CD4-positive, alpha-beta T cell (primary cell): ENCODE results near the gene ST3GAL2. TPM values are rescaled to one million over a fixed set of nuclear protein-coding genes. Genes with fewer than 3 reads are reported as not detected.

Experiments
- ATAC-seq: fragments of 200-7000 bp; cut with Tn5 transposase; one replicate; pipeline ENCODE4 v1.10.0; 2022; ENCODE audit warnings: mild to moderate bottlenecking; ENCODE audit not compliant: poor library complexity
- CTCF ChIA-PET: fragments of 350-600 bp; sonication (Branson Sonifier 250); formaldehyde crosslinking; loops from one replicate; lab custom pipeline; 2021; ENCODE audit warnings: antibody characterized with exemption, inconsistent platforms; lab: Charles Lee
- POLR2A ChIA-PET: fragments of 350-600 bp; sonication (Branson Sonifier 250); formaldehyde crosslinking; loops from one replicate; lab custom pipeline; 2021; ENCODE audit warnings: antibody characterized with exemption, inconsistent platforms; lab: Charles Lee
- DNase-seq, 14 experiments: peaks; one replicate each; pipeline ENCODE4 v3.0.0-alpha.2; 2013 to 2020; ENCODE audit warnings: mixed read lengths in 2 of 14
- H3K27ac ChIP-seq, 2 donors: one replicate each; pipeline versions ENCODE4 v1.5.1 to v1.7.0; 2013; ENCODE audit warnings: low read length in 2 of 2, low read depth in 1 of 2, mild to moderate bottlenecking in 1 of 2
- H3K27me3 ChIP-seq, 2 experiments: 1 replicate in 1 of 2; 2 replicates in 1 of 2; pipeline versions ENCODE4 v1.6.1 to v1.7.0; 2013; ENCODE audit warnings: low read length in 2 of 2, control low read depth in 1 of 2, mild to moderate bottlenecking in 1 of 2, moderate library complexity in 1 of 2; ENCODE audit not compliant: insufficient read depth in 2 of 2, control insufficient read depth in 1 of 2
- H3K36me3 ChIP-seq: one replicate; pipeline ENCODE4 v1.6.1; 2013; ENCODE audit warnings: low read length, control low read depth; ENCODE audit not compliant: insufficient read depth
- H3K4me1 ChIP-seq: one replicate; pipeline ENCODE4 v1.6.1; 2013; ENCODE audit warnings: low read length, control low read depth; ENCODE audit not compliant: insufficient read depth
- H3K4me3 ChIP-seq: one replicate; pipeline ENCODE4 v1.5.1; 2013; ENCODE audit warnings: mild to moderate bottlenecking, low read length, moderate library complexity
- H3K9me3 ChIP-seq, 2 experiments: 1 replicate in 1 of 2; 2 replicates in 1 of 2; pipeline versions ENCODE4 v1.6.1 to v1.7.0; 2013; ENCODE audit warnings: low read length in 2 of 2, mild to moderate bottlenecking in 2 of 2, control low read depth in 1 of 2, moderate library complexity in 1 of 2; ENCODE audit not compliant: control insufficient read depth in 1 of 2, insufficient read depth in 1 of 2
- H3K27ac Mint-ChIP-seq: one replicate; pipeline ENCODE4 v1.8.0; 2020; ENCODE audit warnings: mixed read lengths
- H3K27me3 Mint-ChIP-seq: one replicate; pipeline ENCODE4 v1.8.0; 2021; ENCODE audit warnings: mixed read lengths
- H3K36me3 Mint-ChIP-seq: one replicate; pipeline ENCODE4 v1.8.0; 2021; ENCODE audit warnings: low read depth, mixed read lengths
- H3K4me1 Mint-ChIP-seq: one replicate; pipeline ENCODE4 v1.8.0; 2021; ENCODE audit warnings: low read depth, mixed read lengths
- H3K4me3 Mint-ChIP-seq: one replicate; pipeline ENCODE4 v1.8.0; 2020; ENCODE audit warnings: mild to moderate bottlenecking, mixed read lengths
- H3K9me3 Mint-ChIP-seq: one replicate; pipeline ENCODE4 v1.8.0; 2020; ENCODE audit warnings: mixed read lengths
- CTCF ChIP-seq: fragments of 200-600 bp; IDR thresholded peaks from one replicate; pipeline ENCODE4 v1.8.0; 2022; ENCODE audit warnings: antibody characterized with exemption, mild to moderate bottlenecking
- intact Hi-C, 2 experiments: fragments of 100-400 bp; cut with DNase I in 1 of 2; cut with micrococcal nuclease in 1 of 2; formaldehyde crosslinking; loops; one replicate each; pipeline versions ENCODE4 v1.15.1 to v1.9.0; 2023 to 2025; cut with DNase I, micrococcal nuclease
- total RNA-seq, 174 experiments: library from RNA in 2 of 174; stranded (reverse) in 2 of 174; gene quantifications; one replicate each; pipeline ENCODE4 v1.2.3 and lab custom pipeline; 2021 to 2026

ST3GAL2 gene
- total RNA-seq, 2 experiments from 2014 or later, result 9.8 to 11.1 TPM

- Histone ChIP-seq H3K4me1 (peaks cover 16% of the 10 kb centered on the region), H3K36me3 (peaks cover 36% of the 10 kb centered on the region), H3K4me3 (no peak overlapping the region), H3K9me3 (no peaks in the 10 kb centered on the region), H3K27me3 (no peaks in the 10 kb centered on the region), H3K27ac (no peak overlapping the region)
- Mint-ChIP-seq H3K9me3 (no peaks in the 10 kb centered on the region), H3K27ac (no peak overlapping the region), H3K4me3 (no peak overlapping the region), H3K27me3 (no peaks in the 10 kb centered on the region), H3K4me1 (peaks cover 12% of the 10 kb centered on the region), H3K36me3 (peaks cover 4% of the 10 kb centered on the region)
- DNase-seq (no peak), ATAC-seq (no peak)
- ChIA-PET POLR2A (interaction anchor here (0.5 kb wide), 1 partner anchor 30 kb away, joined by 3 read pairs; no protein-coding TSS in a partner anchor), CTCF (no interaction called here)
- intact Hi-C loops, result loop anchor here in 1 of 2 experiments (5.0 kb wide), 1 partner anchor 69 kb away; no protein-coding TSS in a partner anchor
- TF ChIP-seq CTCF, result no peak
Measured at GRCh38 chr16:70398177-70398743, 40.6 kb downstream of the ST3GAL2 start.

- CTCF ChIA-PET, result interaction anchor here (0.7 kb wide), 1 partner anchor 15 kb away, joined by 4 read pairs; no protein-coding TSS in a partner anchor
- H3K9me3 ChIP-seq, result no peaks in the 10 kb centered on the region
- H3K4me1 ChIP-seq, result peaks cover 10% of the 10 kb centered on the region
- H3K27me3 Mint-ChIP-seq, result no peaks in the 10 kb centered on the region
- no peaks in the 10 kb centered on the region for H3K9me3 Mint-ChIP-seq
- H3K27ac ChIP-seq, result no peak overlapping the region
- peaks cover 36% of the 10 kb centered on the region for H3K36me3 ChIP-seq
- no peak overlapping the region for H3K4me3 Mint-ChIP-seq
- DNase-seq (no peak), ATAC-seq (no peak)
- POLR2A ChIA-PET, result no interaction called here
- no peak for TF ChIP-seq CTCF
- intact Hi-C loops, result loop anchor here in 1 of 2 experiments (5.0 kb wide), 1 partner anchor 71 kb away; no protein-coding TSS in a partner anchor
- peaks cover 6% of the 10 kb centered on the region for H3K36me3 Mint-ChIP-seq
- no peak overlapping the region for H3K27ac Mint-ChIP-seq
- no peaks in the 10 kb centered on the region for H3K4me1 Mint-ChIP-seq
- H3K4me3 ChIP-seq, result no peak overlapping the region
- H3K27me3 ChIP-seq, result no peaks in the 10 kb centered on the region
Measured at GRCh38 chr16:70396246-70396904, 42.5 kb downstream of the ST3GAL2 start.

- POLR2A ChIA-PET, result no interaction called here
- intact Hi-C loops, result loop anchor here in 1 of 2 experiments (5.0 kb wide), 1 partner anchor 72 kb away; no protein-coding TSS in a partner anchor
Measured at GRCh38 chr16:70395345-70395901, 43.5 kb downstream of the ST3GAL2 start.

More at GRCh38 chr16:70395345-70395901, 43.5 kb downstream of the ST3GAL2 start:
- Mint-ChIP-seq H3K27ac (no peak overlapping the region), H3K36me3 (peaks cover 9% of the 10 kb centered on the region), H3K4me1 (no peaks in the 10 kb centered on the region), H3K27me3 (no peaks in the 10 kb centered on the region), H3K9me3 (no peaks in the 10 kb centered on the region), H3K4me3 (no peak overlapping the region)
- ATAC-seq (peak; percentile 73), DNase-seq (peak; percentile 36 to 78 (median 56))
- H3K27ac ChIP-seq, result no peak overlapping the region
- CTCF ChIA-PET, result interaction anchor here (0.6 to 0.7 kb wide), 2 partner anchors 16 to 96 kb away, joined by 3 to 4 read pairs; no protein-coding TSS in a partner anchor
- no peaks in the 10 kb centered on the region for H3K9me3 ChIP-seq
- H3K36me3 ChIP-seq, result peaks cover 32% of the 10 kb centered on the region
- no peak overlapping the region for H3K4me3 ChIP-seq
- peak; percentile 59 for TF ChIP-seq CTCF
- H3K27me3 ChIP-seq, result no peaks in the 10 kb centered on the region
- peaks cover 10% of the 10 kb centered on the region for H3K4me1 ChIP-seq
